Left renal cortex interstitium (tissue), 4 donors: Measurements from ENCODE around the gene DHRS2. TPM values are rescaled to one million over a fixed set of nuclear protein-coding genes. Genes with fewer than 3 reads are reported as not detected.
"Not testable (repeated sequence)": the region's sequence is repeated elsewhere in the genome, so short reads cannot be mapped to it uniquely, and the experiment has no call there.

ENCODE experiments used
- DNase-seq, 4 donors: peaks; one replicate each; pipeline ENCODE4 v3.0.0-alpha.2; 2013; ENCODE audit warnings: low read depth in 4 of 4, low spot score in 2 of 4, missing footprints in 1 of 4
- polyA plus RNA-seq, 4 donors: library from polyadenylated mRNA; unstranded; fragments of 120-200 nt; gene quantifications; one replicate each; pipeline ENCODE4 v1.2.1, GENCODE V29; 2013; ENCODE audit not compliant: insufficient read length in 4 of 4

Gene DHRS2
- polyA plus RNA-seq, 4 donors: 29.0 to 66.8 (median 52.0) TPM

GRCh38 chr14:23675337-23675736, 39.2 kb downstream of the DHRS2 start:
- DNase-seq: no peak

- DNase-seq: no peak
Observed at GRCh38 chr14:23675906-23676305, 39.7 kb downstream of the DHRS2 start.

- no peak for DNase-seq
Observed at GRCh38 chr14:23681337-23681736, 45.2 kb downstream of the DHRS2 start.

- not testable (repeated sequence) for DNase-seq
Observed at GRCh38 chr14:23689709-23690514, 53.7 kb downstream of the DHRS2 start.

GRCh38 chr14:23692416-23692815, 56.3 kb downstream of the DHRS2 start:
- DNase-seq: no peak

GRCh38 chr14:23693252-23693775, 57.1 kb downstream of the DHRS2 start:
- DNase-seq: no peak

GRCh38 chr14:23694085-23694948, 58.2 kb downstream of the DHRS2 start:
- DNase-seq: peak in 3 of 4 donors; percentile 41 to 59 (median 53)

Other genes with a start within 250 kb of the DHRS2 start
- gene MYH6, start 228.1 kb upstream of the DHRS2 start, polyA plus RNA-seq: under 1 TPM; 0.21 to 0.35 (median 0.24) TPM
- gene MYH7, start 200.7 kb upstream of the DHRS2 start, polyA plus RNA-seq: under 1 TPM; 0.21 to 0.43 (median 0.33) TPM
- 10 to 100 TPM; 61.7 to 74.2 (median 64.5) TPM for gene NGDN, start 166.7 kb upstream of the DHRS2 start, polyA plus RNA-seq
- gene ZFHX2, start 84.6 kb upstream of the DHRS2 start, polyA plus RNA-seq: 10 to 100 TPM in 1 of 4 donors, 1 to 10 TPM in 3; 5.3 to 12.2 (median 8.3) TPM
- gene THTPA, start 80.1 kb upstream of the DHRS2 start, polyA plus RNA-seq: 10 to 100 TPM; 17.4 to 21.4 (median 19.0) TPM
- gene AP1G2, start 68.6 kb upstream of the DHRS2 start, polyA plus RNA-seq: 100 to 1,000 TPM in 2 of 4 donors, 10 to 100 TPM in 2; 56.1 to 130 (median 87.6) TPM
- 10 to 100 TPM; 10.5 to 14.7 (median 10.9) TPM for gene JPH4, start 57.6 kb upstream of the DHRS2 start, polyA plus RNA-seq